Measurements from ENCODE around the gene ZNF654. TPM values are rescaled to one million over a fixed set of nuclear protein-coding genes. Genes with fewer than 3 reads are reported as not detected.
"Not testable (repeated sequence)": the region's sequence is repeated elsewhere in the genome, so short reads cannot be mapped to it uniquely, and the experiment has no call there.

The ZNF654 gene
- polyA plus RNA-seq (ENCODE audit: insufficient read length in 4 of 4) = 10 to 100 TPM; 16.2 to 23.7 (median 19.4) TPM

- DNase-seq (ENCODE audit: low read depth in 4 of 4, low spot score in 2 of 4) = peak; percentile 96 to 99 (median 98)
These were observed at the start of gene ZNF654, which contains the start of gene CGGBP1 for GRCh38 chr3:88058581-88059379. Gene ZNF654 (plus strand): TSS chr3:88059255. CDS start chr3:88059320, 65 bp downstream. Gene CGGBP1 (minus strand): TSS chr3:88059005. CDS start chr3:88055976, 3,029 bp downstream.

- no peak for DNase-seq (ENCODE audit: low read depth in 4 of 4, low spot score in 2 of 4)
These were observed 48.2 kb upstream of the ZNF654 start for GRCh38 chr3:88010810-88011209.

- no peak for DNase-seq (ENCODE audit: low read depth in 4 of 4, low spot score in 2 of 4)
These were observed 45.5 kb upstream of the ZNF654 start for GRCh38 chr3:88013592-88013991.

- DNase-seq (ENCODE audit: low read depth in 4 of 4, low spot score in 2 of 4) = not testable (repeated sequence)
These were observed 43.4 kb upstream of the ZNF654 start for GRCh38 chr3:88015656-88016055.

GRCh38 chr3:88019024-88019423 is 40.0 kb upstream of the ZNF654 start:
- no peak for DNase-seq (ENCODE audit: low read depth in 4 of 4, low spot score in 2 of 4)

- no peak for DNase-seq (ENCODE audit: low read depth in 4 of 4, low spot score in 2 of 4)
These were observed 34.0 kb upstream of the ZNF654 start for GRCh38 chr3:88025001-88025552.

GRCh38 chr3:88028876-88029275 is 30.2 kb upstream of the ZNF654 start:
- DNase-seq (ENCODE audit: low read depth in 4 of 4, low spot score in 2 of 4) = no peak

GRCh38 chr3:88030210-88030609 is 28.8 kb upstream of the ZNF654 start:
- DNase-seq (ENCODE audit: low read depth in 4 of 4, low spot score in 2 of 4) = no peak

- peak in 2 of 4 donors; percentile 3 to 13 for DNase-seq (ENCODE audit: low read depth in 4 of 4, low spot score in 2 of 4)
These were observed 27.4 kb upstream of the ZNF654 start for GRCh38 chr3:88031642-88032077.

GRCh38 chr3:88032245-88032644 is 26.8 kb upstream of the ZNF654 start:
- no peak for DNase-seq (ENCODE audit: low read depth in 4 of 4, low spot score in 2 of 4)

GRCh38 chr3:88033079-88033478 is 26.0 kb upstream of the ZNF654 start:
- no peak for DNase-seq (ENCODE audit: low read depth in 4 of 4, low spot score in 2 of 4)

GRCh38 chr3:88033808-88034207 is 25.2 kb upstream of the ZNF654 start:
- DNase-seq (ENCODE audit: low read depth in 4 of 4, low spot score in 2 of 4) = no peak

- DNase-seq (ENCODE audit: low read depth in 4 of 4, low spot score in 2 of 4) = no peak
These were observed 24.4 kb upstream of the ZNF654 start for GRCh38 chr3:88034491-88035275.

- DNase-seq (ENCODE audit: low read depth in 4 of 4, low spot score in 2 of 4) = no peak
These were observed 22.8 kb upstream of the ZNF654 start for GRCh38 chr3:88036221-88036620.

GRCh38 chr3:88038566-88038965 is 20.5 kb upstream of the ZNF654 start:
- DNase-seq (ENCODE audit: low read depth in 4 of 4, low spot score in 2 of 4) = no peak

GRCh38 chr3:88040529-88040928 is 18.5 kb upstream of the ZNF654 start:
- DNase-seq (ENCODE audit: low read depth in 4 of 4, low spot score in 2 of 4) = no peak

- no peak for DNase-seq (ENCODE audit: low read depth in 4 of 4, low spot score in 2 of 4)
These were observed 18.1 kb upstream of the ZNF654 start for GRCh38 chr3:88041005-88041404.

- DNase-seq (ENCODE audit: low read depth in 4 of 4, low spot score in 2 of 4) = no peak
These were observed 14.6 kb upstream of the ZNF654 start for GRCh38 chr3:88044411-88044810.

GRCh38 chr3:88046766-88047165 is 12.3 kb upstream of the ZNF654 start:
- DNase-seq (ENCODE audit: low read depth in 4 of 4, low spot score in 2 of 4) = no peak

- peak; percentile 13 to 50 (median 26) for DNase-seq (ENCODE audit: low read depth in 4 of 4, low spot score in 2 of 4)
These were observed 1.3 kb upstream of the ZNF654 start for GRCh38 chr3:88057630-88058305.

- peak in 1 of 4 donors; percentile 37 for DNase-seq (ENCODE audit: low read depth in 4 of 4, low spot score in 2 of 4)
These were observed 812 bp upstream of the ZNF654 start for GRCh38 chr3:88058306-88058580.

Data from left renal cortex interstitium (tissue), 4 donors.